GM19455 (cell line): ENCODE data around the gene NUP155.
"Not testable (repeated sequence)": the region's sequence is repeated elsewhere in the genome, so short reads cannot be mapped to it uniquely, and the experiment has no call there.

ENCODE experiments used
- ATAC-seq: cut with Tn5 transposase; IDR thresholded peaks from one replicate; pipeline ENCODE4 v1.9.1; 2021; ENCODE audit not compliant: unreplicated experiment

Gene NUP155

DNA sequence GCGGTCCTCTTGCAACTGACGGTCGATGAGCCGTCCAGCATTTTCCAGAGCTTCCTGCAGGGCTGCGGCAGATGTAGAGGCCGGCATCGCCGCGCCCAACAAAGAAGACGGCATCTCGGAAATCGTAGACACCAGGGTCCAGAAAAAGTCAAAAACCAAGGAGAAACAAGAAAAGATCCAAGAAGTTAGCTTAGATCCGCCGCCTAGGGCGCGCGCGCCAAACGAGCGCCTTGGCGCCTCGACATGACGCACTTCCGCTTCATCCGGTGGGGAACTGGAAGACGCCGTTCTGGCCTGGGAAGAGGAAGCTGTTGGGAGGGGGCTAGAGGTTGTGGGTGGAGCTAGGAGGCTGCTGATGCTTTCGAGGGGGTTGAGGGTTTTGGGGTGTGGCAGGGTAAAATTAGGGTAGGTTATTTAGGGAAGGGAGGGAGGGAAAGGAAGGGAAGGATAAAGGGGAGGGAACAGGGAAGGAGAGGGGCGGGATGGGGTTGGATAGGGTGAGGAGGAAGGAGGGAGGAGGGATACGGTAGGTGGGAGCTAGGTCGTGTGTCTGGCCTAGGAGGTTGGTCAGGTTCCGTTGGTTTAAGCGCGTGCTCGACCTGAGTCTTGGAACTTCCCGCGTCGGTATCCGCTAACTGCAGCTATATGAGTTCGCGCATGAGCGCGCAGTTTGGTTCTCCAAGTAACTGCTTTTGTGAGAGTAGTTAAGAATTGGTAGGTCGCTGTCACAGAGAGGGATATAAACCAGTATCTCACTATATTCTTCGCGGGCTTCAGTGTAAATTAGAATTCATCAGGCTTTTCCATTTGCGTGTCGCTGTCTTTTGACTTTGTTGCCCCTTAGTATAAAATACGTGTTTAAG, at the start of gene NUP155:
Gene NUP155, minus strand, starts transcription at position 243 of the 863 bp plus-strand sequence. Its CDS starts 129 bp downstream, at position 114.
- peak; percentile 95 for ATAC-seq

- no peak for ATAC-seq
Observed at GRCh38 chr5:37417347-37417746, 46.4 kb upstream of the NUP155 start.

DNA sequence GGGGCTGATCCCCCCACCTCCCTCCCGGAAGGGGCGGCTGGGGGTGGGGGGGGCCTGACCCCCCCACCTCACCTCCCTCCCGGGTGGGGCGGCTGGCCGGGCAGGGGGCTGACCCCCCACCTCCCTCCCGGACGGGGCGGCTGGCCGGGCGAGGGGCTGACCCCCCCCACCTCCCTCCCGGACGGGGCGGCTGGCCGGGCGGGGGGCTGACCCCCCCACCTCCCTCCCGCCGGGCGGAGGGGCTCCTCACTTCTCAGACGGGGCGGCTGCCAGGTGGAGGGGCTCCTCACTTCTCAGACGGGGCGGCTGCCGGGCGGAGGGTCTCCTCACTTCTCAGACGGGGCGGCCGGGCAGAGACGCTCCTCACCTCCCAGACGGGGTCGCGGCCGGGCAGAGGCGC, 44.5 kb upstream of the NUP155 start:
- not testable (repeated sequence) for ATAC-seq

DNA sequence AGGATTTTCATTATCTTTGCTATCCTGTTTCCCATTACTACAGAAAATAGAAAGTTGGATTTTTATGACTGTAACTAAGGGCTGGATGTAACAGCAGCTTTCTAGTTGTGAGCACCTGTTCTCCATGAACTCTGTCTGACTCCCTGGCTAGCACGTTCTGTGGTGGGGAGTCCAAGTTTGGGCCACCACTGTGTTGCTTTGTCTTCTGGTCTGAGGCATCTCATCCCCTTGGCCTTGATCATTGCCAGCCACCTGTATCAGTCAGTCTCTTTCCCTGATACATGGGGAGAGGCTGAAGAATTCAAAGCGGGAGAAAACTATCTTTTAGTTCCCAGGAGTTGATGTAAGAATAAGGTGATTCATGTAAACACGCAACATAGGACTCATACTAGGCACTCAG, 41.6 kb upstream of the NUP155 start:
- ATAC-seq = no peak

- ATAC-seq = no peak
Observed at GRCh38 chr5:37400501-37400900, 29.6 kb upstream of the NUP155 start.

DNA sequence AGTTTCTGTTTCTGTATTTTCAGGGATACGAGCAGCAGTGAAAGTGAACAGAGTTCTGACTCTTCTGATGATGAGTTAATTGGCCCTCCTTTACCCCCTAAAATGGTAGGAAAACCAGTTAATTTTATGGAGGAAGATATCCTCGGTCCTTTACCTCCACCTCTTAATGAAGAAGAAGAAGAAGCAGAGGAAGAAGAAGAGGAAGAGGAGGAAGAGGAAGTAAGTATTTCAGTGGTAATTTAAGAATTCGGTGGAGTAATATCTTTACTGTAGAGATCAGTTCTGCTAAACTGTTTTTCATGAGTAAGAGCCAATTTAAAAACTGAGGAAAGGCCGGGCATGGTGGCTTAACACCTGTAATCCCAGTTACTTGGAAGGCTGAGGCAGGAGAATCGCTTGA, 25.4 kb upstream of the NUP155 start:
- no peak for ATAC-seq

DNA sequence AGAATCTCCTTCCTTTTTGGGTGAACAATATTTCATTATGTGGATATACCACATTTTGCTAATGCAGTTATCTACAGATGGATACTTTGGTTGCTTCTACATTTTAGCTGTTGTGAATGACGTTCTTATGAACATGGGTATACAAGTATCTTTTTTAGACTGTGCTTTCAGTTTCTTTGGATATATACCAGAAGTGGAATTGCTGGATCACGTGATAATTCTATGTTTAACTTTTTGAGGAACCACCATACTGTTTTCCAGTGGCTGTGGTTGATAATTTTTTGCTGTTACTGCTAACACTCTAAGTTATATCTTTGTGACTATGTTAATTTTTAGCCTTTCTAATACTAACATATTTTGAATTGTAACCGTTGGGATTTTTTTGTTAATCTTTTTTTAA, 20.7 kb upstream of the NUP155 start:
- no peak for ATAC-seq

DNA sequence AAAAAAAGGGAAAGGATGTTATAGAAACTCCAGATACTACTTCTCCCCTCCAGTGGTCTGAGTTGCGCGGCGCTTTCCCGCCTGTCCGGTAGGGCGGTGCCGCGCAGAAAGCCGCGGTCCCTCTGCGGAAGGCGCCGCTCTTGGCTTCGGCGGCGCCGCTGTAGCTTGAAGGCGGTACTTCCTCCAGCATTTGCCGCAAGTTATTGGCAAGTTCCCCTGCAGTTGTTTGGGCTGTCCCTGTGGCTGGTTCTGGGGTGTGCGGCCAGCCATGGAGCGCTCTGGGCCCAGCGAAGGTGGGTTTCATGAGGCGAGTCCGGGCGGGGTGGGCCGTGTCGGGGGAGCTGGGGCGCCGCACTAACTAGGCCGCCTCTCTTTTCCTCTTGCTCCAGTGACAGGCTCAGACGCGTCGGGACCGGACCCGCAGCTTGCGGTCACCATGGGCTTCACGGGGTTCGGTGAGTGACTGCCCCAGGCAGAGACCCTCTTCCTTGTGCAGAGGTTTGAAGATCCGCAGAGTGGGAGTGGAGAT, 8.3 kb upstream of the NUP155 start, which contains the start of gene WDR70:
Gene WDR70, plus strand, starts transcription at position 219 of the 529 bp plus-strand sequence. Its CDS starts 50 bp downstream, at position 269.
- ATAC-seq = peak; percentile 99

DNA sequence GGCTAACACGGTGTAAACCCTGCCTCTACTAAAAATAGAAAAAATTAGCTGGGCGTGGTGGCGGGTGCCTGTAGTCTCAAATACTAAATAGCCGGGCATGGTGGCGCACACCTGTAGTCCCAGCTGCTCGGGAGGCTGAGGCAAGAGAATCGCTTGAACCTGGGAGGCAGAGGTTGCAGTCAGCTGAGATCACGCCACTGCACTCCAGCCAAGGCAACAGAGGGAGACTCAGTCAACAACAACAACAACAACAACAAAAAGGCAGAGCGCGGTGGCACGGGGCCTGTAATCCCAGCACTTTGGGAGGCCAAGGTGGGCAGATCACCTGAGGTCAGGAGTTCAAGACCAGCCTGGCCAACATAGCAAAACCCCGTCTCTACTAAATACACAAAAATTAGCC, 7.2 kb upstream of the NUP155 start:
- not testable (repeated sequence) for ATAC-seq

DNA sequence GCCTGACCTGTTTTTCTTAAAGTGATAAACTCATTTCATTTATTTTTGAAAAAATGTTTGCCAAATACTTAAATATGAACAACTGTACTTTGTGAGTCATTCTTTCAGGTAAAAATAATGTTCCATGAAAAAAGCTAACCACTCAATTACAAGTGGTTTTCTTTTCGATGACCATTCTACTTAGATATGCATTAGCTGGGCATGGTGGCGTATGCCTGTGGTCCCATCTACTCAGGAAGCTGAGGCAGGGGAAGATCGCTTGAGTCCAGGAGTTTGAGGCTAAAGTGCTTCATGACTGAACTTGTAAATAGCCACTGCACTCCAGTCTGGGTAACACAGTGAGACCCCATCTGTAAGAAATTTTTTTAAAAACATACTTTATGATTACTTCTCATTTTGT, 4.2 kb upstream of the NUP155 start:
- no peak for ATAC-seq

DNA sequence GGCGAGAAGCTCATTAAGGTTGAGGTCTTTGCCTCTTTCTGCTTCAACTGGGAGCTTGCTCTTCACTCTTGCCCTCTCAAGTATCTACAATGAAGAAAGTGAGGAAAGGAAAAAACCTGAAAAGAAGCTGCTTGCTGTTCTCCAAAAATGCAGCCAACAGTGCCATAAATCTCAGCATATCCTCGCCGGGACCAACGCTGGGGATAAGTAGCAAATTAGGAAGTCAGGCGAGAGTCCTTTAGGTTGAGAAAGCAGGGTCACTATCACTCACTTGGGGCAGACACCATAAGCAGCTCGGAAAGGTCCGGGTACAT, 399 bp downstream of the NUP155 start:
- ATAC-seq = peak; percentile 56

DNA sequence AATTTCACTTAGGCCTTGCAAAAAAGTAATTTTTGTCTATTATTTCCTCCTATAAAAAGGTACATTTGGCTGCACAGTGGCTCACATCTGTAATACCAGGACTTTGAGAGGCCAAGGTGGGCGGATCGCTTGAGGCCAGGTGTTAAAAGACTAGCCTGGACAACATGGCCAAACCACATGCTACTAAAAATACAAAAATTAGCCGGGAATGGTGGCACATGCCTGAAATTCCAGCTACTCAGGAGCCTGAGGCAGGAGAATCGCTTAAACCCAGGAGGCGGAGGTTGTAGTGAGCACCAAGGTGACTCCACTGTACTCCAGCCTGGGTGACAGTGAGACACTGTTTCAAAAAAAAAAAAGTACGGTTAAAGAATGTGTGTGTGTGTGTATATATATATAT, 15.7 kb downstream of the NUP155 start:
- ATAC-seq = no peak

DNA sequence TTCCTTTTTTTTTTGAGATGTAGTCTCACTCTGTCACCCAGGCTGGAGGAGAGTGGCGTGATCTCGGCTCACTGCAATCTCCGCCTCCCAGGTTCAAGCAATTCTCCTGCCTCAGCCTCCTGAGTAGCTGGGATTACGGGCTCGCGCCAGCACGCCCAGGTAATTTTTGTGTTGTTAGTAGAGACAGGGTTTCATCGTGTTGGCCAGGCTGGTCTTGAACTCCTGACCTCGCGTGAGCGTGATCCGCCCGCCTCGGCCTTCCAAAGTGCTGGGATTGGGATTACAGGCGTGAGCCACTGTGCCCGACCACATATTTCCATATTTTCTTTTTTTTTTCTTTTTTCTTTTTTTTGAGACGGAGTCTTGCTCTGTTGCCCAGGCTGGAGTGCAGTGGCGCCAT, 28.2 kb downstream of the NUP155 start:
- ATAC-seq = not testable (repeated sequence)

DNA sequence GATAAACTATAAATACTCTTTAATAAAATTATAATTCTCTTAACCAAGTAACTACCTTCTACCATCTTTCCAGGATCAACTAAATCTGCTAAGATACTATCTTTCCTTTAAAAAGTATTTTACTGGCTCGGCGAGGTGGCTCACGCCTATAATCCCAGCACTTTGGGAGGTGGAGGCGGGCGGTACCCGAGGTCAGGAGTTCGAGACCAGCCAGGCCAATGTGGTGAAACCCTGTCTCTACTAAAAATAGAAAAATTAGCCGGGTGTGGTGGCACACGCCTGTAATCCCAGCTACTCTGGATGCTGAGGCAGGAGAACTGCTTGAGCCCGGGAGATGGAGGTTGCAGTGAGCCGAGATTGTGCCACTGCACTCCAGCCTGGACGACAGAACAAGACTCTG, 36.2 kb downstream of the NUP155 start:
- not testable (repeated sequence) for ATAC-seq

- no peak for ATAC-seq
Observed at GRCh38 chr5:37326536-37326935, 44.4 kb downstream of the NUP155 start.

DNA sequence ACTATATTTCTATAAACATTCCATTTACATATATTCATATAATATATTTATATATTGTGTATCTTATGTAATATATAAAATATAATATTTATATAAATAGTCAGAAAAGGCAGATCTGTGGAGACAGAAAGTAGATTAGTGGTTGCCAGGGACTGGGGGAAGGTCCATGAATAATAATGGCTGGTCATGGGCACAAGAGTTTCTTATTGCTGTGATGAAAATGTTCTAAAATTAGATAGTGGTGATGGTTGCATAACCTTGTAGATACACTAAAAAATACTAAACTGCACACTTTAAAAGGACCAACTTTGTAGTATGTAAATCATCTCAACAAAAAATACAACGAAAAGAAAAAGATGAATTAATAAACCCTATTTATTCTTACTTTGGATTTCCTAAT, 47.3 kb downstream of the NUP155 start:
- no peak for ATAC-seq

DNA sequence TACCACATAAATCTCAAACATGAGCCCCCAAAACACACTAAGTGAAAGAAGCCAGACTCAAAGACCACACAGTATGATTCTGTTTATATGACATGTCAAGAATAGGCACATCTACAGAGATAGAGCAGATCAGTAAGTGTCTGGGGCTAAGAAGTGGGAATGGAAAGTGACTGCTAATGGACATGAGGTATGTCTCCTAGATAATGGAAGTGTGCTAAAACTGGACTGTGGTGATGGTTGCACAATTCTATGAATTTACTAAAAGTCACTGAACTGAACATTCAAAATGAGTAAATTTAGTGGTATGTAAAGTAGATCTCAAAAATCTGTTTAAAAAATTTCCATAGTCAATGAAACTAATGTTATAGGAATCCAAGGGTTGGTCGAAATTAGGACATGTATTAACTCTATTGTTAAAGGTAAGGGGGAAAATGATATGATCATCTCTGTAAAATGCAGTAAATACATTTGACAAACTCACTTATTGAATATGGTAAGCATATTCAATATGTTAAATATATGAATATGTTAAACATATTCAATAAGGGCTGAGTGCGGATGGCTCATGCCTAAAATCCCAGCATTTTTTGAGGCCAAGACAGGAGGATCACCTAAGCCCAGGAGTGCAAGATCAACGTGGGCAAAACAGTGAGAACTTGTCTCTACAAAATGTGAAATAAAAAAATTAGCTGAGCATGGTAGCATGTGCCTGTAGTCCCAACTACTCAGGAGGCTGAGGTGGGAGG, 51.7 kb downstream of the NUP155 start:
- no peak for ATAC-seq

- no peak for ATAC-seq
Observed at GRCh38 chr5:37316027-37316426, 54.9 kb downstream of the NUP155 start.

DNA sequence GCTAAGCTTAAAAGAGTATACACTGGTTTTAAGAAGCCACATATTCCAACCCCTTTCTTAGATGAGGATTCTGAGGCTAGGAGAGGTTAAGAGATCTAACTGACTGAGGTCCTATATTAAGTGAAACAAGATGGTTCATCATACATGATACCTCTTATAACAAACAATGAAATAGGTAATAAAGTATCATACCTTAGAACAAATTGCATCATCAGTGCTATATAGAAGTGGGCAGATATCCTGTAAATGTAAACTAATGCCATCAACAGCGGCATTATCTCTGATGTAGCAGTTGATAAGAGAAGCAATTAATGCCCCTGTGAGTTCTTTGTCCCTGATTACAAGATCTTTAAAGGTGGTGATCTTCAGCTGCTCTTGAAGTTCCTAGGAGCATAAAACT, 60.5 kb downstream of the NUP155 start:
- no peak for ATAC-seq

- no peak for ATAC-seq
Observed at GRCh38 chr5:37308793-37309192, 62.1 kb downstream of the NUP155 start.

GRCh38 chr5:37304888-37305287, 66.0 kb downstream of the NUP155 start:
- ATAC-seq = no peak

- ATAC-seq = not testable (repeated sequence)
Observed at GRCh38 chr5:37296313-37296712, 74.6 kb downstream of the NUP155 start.
